Ectodermal cell (in vitro differentiated cells): ENCODE results near the gene TNPO3.

Source experiments
- H3K27ac ChIP-seq: 2 replicates; pipeline ENCODE4 v1.7.0; 2013; ENCODE audit warnings: mild to moderate bottlenecking, low read depth, low read length; ENCODE audit not compliant: insufficient read depth, poor library complexity, severe bottlenecking
- H3K27me3 ChIP-seq: 2 replicates; pipeline ENCODE4 v1.7.0; 2013; ENCODE audit warnings: mild to moderate bottlenecking, low read length; ENCODE audit not compliant: insufficient read depth, control insufficient read depth, poor library complexity, severe bottlenecking
- H3K36me3 ChIP-seq: one replicate; pipeline ENCODE4 v1.7.0; 2013; ENCODE audit warnings: low read length; ENCODE audit not compliant: control insufficient read depth, insufficient read depth
- H3K4me1 ChIP-seq: one replicate; pipeline ENCODE4 v1.7.0; 2013; ENCODE audit warnings: low read length; ENCODE audit not compliant: control insufficient read depth, insufficient read depth
- H3K4me3 ChIP-seq: 2 replicates; pipeline ENCODE4 v1.7.0; 2013; ENCODE audit warnings: low read depth, low read length, control low read depth; ENCODE audit not compliant: insufficient read depth
- H3K9me3 ChIP-seq: 2 replicates; pipeline ENCODE4 v1.7.0; 2013; ENCODE audit warnings: mild to moderate bottlenecking, low read length, moderate library complexity; ENCODE audit not compliant: control insufficient read depth
- WGBS, 2 experiments: methylation state at CpG; one replicate each; pipeline ENCODE4 v1.1.7; 2013; ENCODE audit warnings: missing lambda C conversion rate in 2 of 2; 5-methylcytosine and 5-hydroxymethylcytosine counted together

TNPO3 gene

DNA sequence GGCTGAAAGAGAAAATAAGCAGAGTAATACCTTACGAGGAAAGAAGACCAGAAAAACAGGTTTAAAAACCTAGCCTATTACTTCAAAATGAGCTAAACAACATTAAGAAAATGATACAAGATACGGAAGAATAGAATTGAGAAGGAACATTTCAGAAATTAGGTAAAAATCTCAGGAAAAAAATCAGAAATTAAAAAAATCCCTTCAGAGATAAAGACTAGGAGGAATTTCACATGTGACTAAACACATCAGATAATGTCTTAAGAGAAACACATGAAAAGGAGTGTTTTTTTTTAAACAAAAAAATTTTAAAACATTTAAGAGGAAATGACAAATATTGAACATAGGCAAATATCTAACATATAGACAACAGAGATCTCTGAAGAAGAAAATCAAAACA is 33.3 kb downstream of the TNPO3 start:
- H3K4me3 ChIP-seq, result no peak overlapping the region
- no peaks in the 10 kb centered on the region for H3K4me1 ChIP-seq
- no peaks in the 10 kb centered on the region for H3K9me3 ChIP-seq
- WGBS, 2 experiments, result 83 to 89% methylated on average over 1 to 2 of the region's 2 CpGs
- H3K27ac ChIP-seq, result no peak overlapping the region
- no peaks in the 10 kb centered on the region for H3K36me3 ChIP-seq
- no peaks in the 10 kb centered on the region for H3K27me3 ChIP-seq

DNA sequence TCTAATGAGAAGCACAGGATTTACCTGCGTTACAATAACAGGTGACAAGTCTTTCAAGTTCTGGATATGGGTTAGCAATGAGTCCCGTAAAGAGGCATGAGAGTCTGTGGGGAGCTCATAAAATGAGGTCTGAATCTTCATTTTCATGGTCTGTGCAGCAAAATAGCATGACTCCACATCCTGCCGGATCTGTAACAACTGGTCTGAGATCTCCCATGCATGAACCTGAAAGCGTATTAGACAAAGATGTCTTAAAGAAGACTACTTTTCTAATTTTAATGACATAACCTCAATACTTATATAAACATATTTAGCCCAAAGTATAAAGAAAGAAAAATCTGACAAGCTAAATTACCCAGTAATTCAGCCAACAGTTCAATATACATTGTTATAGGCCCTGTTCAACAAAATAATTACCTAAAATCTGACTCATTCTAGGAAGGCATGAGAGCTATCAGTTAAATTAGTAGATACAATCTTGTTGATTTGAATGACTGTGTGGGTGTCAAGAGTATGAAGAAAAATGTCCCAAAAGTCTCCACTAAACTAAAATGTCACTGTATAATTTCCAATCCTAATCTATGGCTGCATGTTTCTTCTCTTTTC is 36.9 kb downstream of the TNPO3 start:
- WGBS, 2 experiments, result 91 to 93% methylated on average over 4 of the region's 4 CpGs
- Histone ChIP-seq H3K4me3 (no peak overlapping the region), H3K27ac (no peak overlapping the region), H3K9me3 (no peaks in the 10 kb centered on the region), H3K27me3 (no peaks in the 10 kb centered on the region), H3K4me1 (no peaks in the 10 kb centered on the region), H3K36me3 (peaks cover 15% of the 10 kb centered on the region)

DNA sequence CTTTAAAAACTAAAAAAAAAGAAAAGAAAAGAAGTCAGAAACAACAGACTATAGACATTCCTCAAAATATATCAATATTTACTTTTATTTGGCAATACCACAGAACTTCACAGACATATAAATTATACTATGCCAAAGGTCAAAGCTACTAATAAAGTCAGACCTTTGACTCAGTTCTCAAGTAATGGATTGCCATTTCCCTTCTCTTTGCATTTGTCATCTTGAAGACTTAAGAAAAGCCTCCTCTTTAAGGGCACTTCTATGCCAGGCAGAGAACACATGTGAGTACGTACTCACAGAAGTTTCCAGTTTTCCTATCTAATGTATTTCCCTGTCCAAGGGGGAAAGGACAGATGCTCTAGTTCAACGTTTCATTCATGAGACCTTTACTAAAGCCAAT is 37.6 kb downstream of the TNPO3 start:
- H3K4me1 ChIP-seq, result no peaks in the 10 kb centered on the region
- H3K9me3 ChIP-seq, result no peaks in the 10 kb centered on the region
- H3K36me3 ChIP-seq, result peaks cover 15% of the 10 kb centered on the region
- 92 to 100% methylated on average over 2 of the region's 2 CpGs for WGBS, 2 experiments
- no peak overlapping the region for H3K4me3 ChIP-seq
- no peaks in the 10 kb centered on the region for H3K27me3 ChIP-seq
- no peak overlapping the region for H3K27ac ChIP-seq

DNA sequence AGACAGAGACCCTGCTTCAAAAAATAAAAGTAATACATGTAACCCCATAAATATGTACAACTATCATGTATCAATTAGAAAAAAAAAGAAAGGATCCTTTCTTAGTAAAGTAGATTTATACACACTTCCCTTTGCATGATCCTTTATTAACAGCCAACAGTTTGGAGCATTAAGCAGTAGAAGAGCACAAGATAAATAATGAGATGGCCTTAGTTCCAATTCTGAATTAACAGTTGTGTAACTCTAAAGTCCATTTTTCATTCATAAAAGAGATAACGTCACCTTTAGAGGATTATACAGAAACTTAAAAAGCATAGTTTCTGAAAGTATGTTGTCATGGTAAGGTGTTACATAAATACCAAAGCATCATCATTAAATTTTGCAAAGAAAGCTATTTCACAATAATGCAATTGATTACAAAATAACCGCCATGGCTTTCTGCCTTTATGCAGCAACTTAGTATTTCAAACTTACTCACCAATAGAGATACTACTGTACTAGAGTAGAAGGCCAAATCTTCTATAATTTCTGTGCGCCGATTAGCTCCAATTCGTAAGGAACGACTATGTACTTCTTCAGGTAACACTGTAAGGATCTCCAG is 40.3 kb downstream of the TNPO3 start:
- WGBS, 2 experiments, result 96 to 99% methylated on average over 5 to 6 of the region's 6 CpGs

DNA sequence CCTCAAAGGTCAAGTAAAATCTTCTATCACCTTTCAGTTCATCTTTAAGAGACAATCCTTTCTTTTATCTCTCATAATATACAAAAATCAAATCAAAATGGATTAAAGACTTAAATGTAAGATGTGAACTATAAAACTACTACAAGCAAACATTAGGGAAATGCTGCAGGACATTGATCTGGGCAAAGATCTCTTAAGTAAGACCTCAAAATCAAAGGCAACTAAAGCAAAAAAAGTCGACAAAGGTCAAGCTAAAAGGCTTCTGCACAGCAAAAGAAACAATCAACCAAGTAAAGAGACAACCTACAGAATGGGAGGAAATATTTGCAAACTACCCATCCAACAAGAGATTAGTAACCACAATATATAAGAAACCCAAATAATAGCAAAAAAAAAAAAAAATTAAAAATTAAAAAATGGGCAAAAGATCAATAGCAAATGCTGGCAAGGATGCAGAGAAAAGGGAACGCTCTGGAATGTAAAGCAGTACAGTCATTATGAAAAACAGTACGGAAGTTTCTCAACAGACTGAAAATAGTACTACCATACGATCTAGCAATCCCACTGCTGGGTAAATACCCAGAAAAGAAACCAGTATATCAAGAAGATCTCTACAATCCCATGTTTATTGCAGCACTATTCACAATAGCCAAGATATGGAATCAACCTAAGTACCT is 41.7 kb downstream of the TNPO3 start:
- Histone ChIP-seq H3K27ac (no peak overlapping the region), H3K4me1 (no peaks in the 10 kb centered on the region), H3K27me3 (no peaks in the 10 kb centered on the region), H3K9me3 (no peaks in the 10 kb centered on the region), H3K36me3 (peaks cover 15% of the 10 kb centered on the region), H3K4me3 (no peak overlapping the region)
- WGBS, 2 experiments, result 89 to 93% methylated on average over 4 of the region's 4 CpGs

More for the DNA sequence above, 40.3 kb downstream of the TNPO3 start:
- H3K9me3 ChIP-seq, result no peaks in the 10 kb centered on the region
- H3K4me1 ChIP-seq, result no peaks in the 10 kb centered on the region
- H3K36me3 ChIP-seq, result peaks cover 15% of the 10 kb centered on the region
- no peaks in the 10 kb centered on the region for H3K27me3 ChIP-seq
- H3K27ac ChIP-seq, result no peak overlapping the region
- no peak overlapping the region for H3K4me3 ChIP-seq

DNA sequence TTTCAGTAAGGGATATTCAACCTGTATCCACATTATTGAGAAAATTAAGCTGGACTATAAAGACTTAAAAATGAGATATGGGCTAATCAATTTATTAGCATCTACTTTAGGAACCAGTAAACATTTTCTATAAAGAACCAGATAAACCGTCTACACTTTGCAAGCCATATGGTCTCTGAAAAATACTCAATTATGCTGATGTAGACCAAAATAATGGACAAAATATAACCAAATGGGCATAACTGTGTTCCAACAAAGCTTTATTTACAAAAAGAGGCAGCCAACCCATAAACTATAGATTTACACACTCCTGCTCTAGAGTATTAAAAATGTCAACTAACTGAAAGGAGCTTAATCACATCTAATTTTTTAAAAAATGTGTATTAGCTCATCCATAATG is 42.3 kb downstream of the TNPO3 start:
- peaks cover 15% of the 10 kb centered on the region for H3K36me3 ChIP-seq
- no peak overlapping the region for H3K27ac ChIP-seq
- no peaks in the 10 kb centered on the region for H3K27me3 ChIP-seq
- H3K4me1 ChIP-seq, result no peaks in the 10 kb centered on the region
- H3K4me3 ChIP-seq, result no peak overlapping the region
- no peaks in the 10 kb centered on the region for H3K9me3 ChIP-seq
- WGBS, 2 experiments, result 89% methylated on average over 1 of the region's 1 CpG; no CpG with 5 or more reads in 1 of the 2 experiments

DNA sequence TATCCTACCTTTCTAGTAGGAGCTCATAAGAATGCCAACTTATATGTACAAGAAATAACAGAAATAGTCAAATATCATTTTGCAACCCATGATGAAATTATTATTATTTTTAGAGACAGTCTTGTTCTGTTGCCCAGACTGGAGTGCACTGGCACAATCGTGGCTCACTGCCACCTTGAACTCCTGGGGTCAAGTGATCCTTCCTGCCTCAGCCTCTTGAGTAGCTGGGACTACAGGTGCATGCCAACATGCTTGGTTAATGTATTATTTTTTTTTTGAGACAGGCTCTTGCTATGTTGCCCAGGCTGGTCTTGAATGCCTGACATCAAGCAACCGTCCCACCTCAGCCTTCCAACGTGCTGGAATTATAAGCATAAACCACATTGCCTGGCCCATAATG is 44.8 kb downstream of the TNPO3 start:
- Histone ChIP-seq H3K4me1 (no peaks in the 10 kb centered on the region), H3K9me3 (no peaks in the 10 kb centered on the region), H3K27ac (no peak overlapping the region), H3K36me3 (peaks cover 11% of the 10 kb centered on the region), H3K4me3 (no peak overlapping the region), H3K27me3 (no peaks in the 10 kb centered on the region)
- WGBS, 2 experiments, result 87 to 90% methylated on average over 3 of the region's 3 CpGs

DNA sequence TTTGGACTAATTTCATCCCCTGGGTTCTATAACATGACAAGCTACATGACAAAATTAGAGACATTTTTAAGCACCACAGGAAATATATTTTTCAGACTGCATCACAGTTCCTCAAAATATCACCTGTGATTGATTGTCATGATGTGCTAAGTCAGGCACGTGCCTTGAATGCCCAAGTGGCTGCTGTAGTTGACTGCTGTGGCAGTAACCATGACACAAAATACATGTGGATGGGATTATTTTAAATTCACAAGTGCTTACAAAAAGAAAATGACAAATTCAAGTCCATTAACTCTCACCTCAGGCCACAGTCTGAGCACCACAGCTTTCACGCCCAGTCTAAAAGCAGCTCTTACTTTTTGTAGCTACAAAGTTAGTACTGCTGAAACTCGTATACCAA is 45.5 kb downstream of the TNPO3 start:
- 93 to 98% methylated on average over 3 of the region's 3 CpGs for WGBS, 2 experiments
- no peaks in the 10 kb centered on the region for H3K9me3 ChIP-seq
- H3K27ac ChIP-seq, result no peak overlapping the region
- H3K36me3 ChIP-seq, result peaks cover 5% of the 10 kb centered on the region
- H3K27me3 ChIP-seq, result no peaks in the 10 kb centered on the region
- no peak overlapping the region for H3K4me3 ChIP-seq
- H3K4me1 ChIP-seq, result no peaks in the 10 kb centered on the region

DNA sequence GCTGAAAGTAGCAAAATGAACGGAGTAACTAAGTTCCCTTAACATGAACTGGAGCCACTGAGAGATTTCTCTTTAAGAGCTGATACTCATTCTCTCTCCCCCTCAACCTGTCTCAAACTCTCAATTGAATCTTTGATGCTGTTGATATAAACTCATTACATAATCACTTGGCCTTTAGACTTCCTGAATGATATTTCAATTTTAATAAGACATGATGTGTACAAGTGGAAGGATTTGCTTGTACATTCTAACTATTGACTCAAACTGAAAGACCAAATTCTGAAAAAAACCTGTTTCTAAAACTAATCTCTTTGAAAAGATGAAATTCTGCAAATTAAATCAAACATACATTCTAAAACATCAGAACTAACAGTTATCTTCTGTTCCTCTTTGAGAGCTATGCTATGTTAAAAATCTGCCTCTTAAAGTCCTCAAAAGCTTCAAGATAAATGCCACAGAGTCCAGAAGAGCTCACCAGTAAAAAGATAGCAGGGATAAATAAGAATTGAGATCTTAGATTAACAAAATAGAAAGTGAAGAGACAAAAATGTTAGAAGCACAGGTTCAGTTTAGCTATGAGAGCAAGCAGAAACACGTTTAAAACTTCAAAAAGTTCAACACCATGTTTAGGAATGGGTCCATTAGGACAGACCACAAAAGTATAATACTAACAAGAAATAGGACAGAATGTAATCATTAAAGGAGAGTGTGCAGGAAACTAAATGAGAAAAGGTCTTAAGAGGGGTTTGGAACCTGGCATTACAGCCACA is 46.1 kb downstream of the TNPO3 start:
- 83 to 94% methylated on average over 2 of the region's 2 CpGs for WGBS, 2 experiments
- Histone ChIP-seq H3K9me3 (no peaks in the 10 kb centered on the region), H3K4me3 (no peak overlapping the region), H3K27ac (no peak overlapping the region), H3K36me3 (peaks cover 2% of the 10 kb centered on the region), H3K4me1 (no peaks in the 10 kb centered on the region), H3K27me3 (no peaks in the 10 kb centered on the region)

DNA sequence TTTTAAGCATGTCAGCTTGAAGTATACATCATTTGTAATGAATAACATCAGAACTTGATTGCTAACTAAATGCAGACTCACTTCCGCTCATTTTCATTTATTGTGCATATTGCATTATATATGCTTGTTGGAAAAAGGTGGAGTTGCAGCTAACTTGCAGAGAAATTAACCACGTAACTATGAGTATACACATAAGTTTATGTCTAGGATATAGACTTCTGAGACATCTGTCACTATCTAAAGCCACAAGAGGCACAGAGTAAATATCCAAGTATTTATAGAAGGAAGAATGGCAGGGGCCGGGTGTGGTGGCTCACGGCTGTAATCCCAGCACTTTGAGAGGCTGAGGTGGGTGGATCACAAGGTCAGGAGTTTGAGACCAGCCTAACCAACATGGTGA is 47.3 kb downstream of the TNPO3 start:
- no peak overlapping the region for H3K27ac ChIP-seq
- peaks cover 5% of the 10 kb centered on the region for H3K36me3 ChIP-seq
- 94 to 95% methylated on average over 2 to 4 of the region's 4 CpGs for WGBS, 2 experiments
- no peaks in the 10 kb centered on the region for H3K27me3 ChIP-seq
- no peak overlapping the region for H3K4me3 ChIP-seq
- no peaks in the 10 kb centered on the region for H3K4me1 ChIP-seq
- no peaks in the 10 kb centered on the region for H3K9me3 ChIP-seq
